HG02763 (cell line): ENCODE measurements around the gene HOXA7.

ENCODE experiments used
- ATAC-seq: cut with Tn5 transposase; IDR thresholded peaks from one replicate; pipeline ENCODE4 v1.9.1; 2021; ENCODE audit warnings: mild to moderate bottlenecking, moderate library complexity; ENCODE audit not compliant: unreplicated experiment

HOXA7 gene

DNA sequence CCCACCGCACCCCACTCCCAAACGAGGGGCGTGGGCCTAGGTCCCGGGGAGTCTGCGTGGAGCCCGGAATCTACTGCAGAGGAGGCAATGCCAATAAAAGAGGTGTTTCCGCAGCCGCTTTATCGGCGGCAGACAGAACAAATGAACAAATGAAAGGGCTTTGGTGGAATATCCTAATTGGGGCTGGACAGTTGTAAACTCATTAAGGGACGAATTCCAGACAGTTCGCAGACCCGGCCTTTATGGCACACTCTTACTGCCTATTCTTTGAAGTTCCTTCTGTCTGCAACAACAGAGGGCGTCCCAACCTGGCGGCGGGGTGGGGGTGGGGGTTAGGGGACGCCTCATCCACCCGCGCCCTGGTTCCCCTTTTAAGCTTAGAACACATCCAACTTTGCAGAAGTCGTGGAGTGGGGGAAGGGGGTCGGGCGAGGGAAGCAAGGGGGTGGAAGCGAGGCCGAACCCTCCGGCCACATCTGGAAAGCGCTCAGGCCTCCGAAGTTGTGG, 4.8 kb upstream of the HOXA7 start:
- ATAC-seq, result no peak

DNA sequence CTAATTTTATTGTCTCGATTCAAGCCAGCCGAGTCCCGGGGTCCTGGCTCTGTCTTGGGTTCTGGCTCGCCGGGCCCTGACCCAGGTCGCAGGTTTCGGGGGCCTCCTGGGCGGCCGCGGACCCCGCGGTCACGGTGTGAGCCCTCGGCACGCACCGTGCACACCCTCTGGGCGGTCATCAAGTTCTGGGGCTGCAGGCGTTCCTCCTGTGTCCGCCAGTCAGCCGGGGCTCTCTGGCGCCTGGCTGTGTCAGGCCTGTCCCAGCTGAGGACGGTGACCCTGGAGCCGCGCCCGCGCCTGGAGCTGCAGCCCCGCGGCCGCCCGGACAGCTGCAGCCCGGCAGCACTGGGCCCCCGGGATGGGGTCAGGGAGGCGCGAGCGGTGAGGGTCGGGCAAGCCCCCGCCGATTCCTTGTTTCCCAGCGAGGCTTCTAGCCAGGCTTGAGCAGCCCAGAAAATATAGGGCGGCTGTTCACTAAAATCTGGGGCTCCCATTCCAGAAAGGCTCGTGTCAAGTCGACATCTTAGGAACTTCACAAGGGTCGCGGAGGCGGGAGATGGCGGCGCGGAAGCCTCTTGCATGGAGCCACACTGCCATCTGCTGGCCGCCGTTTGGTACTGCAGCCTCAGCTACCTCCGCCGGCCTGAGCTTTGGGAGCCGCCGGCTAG, 4.2 kb upstream of the HOXA7 start:
- ATAC-seq, result peak; percentile 43

DNA sequence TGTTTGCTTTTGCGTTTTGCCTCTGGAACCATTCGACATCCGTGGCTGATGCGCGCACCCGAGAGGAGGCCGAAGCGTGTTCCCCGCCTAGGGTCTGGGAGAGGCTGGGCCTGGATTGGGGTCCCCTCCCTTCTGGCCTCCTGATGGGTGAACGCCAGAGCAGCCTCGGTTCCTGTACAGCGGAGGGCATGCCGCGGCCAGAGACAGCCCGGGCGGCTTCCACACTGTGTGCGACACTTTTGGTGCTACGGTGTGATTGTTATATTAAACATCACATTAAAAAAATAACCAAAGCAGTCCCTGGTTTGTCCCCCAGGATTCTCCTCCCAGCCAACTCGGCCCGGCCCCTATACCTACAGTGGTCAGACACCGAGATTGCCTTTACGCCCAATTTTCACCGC, 3.7 kb upstream of the HOXA7 start:
- no peak for ATAC-seq

DNA sequence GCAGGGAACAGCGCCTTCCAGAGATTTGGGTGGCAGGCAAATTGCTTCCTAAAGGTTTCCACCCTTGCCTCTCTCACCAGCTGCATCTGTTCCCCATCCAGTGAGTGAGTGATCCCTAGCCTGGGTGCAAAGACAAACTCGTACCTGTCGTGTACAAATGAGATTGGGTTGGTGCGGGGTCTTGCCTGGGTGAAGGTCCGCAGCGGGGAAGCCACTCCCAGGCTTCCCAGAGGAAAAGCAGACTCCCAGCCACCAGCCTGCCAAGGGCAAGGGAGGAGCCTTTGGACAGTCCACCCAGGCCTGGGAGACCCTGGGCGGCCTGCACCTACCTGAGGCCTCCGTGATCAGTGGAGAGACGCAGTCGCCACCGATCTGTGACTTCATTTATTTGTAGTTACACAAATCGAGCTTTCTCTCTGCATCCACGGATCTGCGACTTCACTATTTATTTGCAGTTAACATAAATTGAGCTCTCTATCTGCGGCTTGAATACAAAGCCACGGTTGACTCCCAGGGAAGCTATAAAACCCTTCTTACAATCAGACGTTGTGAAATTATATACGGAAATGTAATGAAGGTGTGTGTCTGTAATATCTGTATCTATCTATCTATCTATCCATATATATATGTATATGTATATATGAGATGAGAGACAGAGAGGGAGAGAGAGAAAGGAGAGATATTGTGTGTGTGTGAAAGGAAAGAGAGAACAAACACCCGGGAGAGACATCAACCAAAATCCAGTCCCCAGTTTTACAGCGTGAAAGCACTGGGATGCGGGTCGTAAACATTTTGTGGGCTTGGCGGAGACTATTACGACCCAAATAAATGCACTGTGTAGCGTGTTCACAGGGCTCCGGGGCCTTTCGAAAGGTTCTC, 3.0 kb upstream of the HOXA7 start:
- ATAC-seq, result no peak

DNA sequence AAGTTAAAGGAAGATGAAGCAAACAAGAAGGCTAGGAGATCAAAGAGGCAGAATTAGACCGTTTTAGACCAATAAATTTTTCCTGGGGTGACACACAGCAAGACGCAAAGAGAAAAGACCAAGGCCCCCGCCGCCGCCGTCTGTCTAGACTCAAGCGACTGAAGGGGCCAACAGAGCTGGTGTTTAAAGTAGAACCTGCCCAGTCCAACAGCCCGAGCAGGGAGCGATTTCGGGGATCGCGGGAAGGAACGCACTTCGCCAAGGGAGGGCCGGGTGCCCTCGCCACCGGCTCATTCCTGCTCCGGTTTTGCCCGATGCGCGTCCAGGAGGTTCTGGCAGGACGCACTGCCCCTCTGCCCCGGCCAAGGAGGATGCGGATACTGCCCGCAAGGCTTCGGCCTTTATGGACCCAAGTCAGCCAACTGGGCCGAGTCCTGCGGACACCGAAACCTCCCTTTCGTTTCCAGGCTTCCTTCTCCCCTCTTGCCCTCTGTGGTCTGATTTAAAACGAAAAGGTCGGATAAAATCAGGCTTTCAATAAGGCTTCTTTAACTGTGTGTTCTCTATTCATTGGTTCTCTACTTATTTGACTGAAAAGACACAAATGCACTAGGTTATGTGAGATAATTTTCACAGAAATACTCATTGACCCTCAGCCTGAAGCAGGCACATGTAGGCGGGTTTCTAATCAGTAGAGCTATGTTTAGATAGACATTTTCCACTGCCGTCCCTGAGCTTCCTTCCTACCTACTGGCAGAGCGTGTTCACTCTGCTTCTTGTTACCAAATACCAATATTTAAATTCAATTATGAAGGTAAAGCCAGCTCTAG, 2.2 kb upstream of the HOXA7 start:
- no peak for ATAC-seq

DNA sequence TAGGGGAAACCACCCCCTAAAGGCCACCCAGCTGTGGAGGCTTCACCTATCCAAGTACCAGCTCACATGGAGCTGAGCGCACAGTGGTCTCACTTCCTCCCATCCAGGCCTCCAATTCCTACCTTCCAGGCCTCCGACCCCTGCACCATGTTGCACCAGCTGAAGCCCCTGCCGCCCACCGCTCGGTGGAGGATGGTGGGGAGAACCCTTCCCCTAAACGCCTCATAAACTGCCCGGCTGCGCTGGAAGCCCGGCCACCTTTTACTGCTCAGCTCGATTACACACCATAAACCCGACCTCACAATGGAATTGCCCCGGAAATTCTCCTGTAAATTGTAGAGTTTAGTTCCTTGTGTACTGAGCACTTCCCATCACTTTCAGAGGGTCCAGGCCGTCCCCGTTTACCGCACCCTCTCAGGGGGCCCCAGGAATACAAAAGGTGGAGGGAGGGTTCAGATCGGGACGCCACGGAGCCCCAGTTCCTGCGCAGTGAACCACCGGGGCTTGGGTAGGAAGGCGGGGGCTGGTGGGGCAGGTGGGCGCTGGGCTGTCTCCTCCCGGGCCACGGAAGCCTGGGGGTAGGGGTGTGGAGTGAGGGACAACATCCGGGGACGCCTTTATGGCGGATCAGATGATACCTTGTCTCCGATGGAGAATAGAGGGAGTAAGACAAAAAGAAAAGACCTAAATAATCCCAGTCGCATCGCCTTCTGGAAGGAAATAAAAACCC, 1.4 kb upstream of the HOXA7 start:
- no peak for ATAC-seq

DNA sequence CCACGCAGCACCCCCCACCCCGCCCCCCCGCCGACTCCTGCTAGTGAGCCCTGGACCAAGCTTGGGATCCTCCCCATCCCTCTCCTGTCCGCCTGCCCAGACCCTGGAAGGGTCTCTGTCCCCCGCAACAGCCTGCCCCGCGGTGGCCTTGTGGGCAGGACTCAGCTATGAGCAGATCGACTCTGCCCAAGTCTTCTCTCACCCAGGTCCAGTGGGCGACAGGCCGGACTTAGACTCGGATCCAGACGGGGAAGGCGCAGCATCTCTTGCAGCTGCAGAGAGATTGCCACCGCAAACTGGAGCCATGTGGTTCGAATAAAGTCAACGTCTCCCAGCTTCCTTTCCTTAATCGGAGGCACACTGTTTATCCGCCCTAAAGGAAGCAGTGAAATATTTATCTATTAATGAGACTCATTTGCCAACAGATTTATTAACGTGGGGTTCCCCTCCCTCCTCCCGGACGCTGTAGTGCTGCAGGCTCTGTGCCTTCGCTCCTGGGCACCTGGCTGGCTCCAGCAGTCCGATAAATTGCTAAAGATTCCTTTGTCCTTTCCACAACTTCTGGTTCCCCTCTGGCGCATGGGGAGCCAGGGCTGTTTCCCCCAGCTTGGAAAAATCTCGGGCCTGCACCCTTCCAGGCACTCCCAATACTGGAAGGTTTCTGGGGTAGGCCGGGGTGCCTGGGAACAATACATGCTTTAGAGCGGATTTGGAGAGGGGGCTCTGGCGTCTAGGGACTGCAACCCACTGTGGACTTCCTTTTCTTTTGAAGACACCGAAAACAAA, 634 bp upstream of the HOXA7 start:
- ATAC-seq, result no peak

DNA sequence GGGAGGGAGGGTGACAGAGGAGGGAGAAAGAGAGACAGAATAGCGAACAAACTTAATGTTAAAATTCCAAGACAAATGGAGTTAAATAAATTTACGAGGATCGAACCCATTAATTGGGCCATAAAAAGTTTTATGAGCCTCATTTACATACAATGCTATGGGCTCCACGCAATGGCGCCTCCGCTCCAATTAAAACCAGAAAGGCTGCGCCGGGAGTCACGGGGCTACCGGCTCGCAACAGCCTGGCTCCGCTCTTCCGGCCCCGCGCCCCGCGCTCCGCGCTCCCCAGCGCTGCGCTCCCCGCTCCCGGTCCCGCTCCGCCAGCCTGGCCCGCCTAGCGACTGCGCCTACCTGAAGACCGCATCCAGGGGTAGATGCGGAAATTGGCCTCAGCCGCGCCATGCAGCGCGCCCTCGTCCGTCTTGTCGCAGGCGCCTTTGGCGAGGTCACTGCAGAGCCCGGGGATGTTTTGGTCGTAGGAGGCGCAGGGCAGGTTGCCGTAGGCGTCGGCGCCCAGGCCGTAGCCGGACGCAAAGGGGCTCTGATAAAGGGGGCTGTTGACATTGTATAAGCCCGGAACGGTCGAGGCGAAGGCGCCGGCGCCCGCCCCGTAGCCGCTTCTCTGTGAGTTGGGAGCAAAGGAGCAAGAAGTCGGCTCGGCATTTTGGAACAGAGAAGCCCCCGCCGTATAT, 513 bp downstream of the HOXA7 start:
- ATAC-seq, result no peak

DNA sequence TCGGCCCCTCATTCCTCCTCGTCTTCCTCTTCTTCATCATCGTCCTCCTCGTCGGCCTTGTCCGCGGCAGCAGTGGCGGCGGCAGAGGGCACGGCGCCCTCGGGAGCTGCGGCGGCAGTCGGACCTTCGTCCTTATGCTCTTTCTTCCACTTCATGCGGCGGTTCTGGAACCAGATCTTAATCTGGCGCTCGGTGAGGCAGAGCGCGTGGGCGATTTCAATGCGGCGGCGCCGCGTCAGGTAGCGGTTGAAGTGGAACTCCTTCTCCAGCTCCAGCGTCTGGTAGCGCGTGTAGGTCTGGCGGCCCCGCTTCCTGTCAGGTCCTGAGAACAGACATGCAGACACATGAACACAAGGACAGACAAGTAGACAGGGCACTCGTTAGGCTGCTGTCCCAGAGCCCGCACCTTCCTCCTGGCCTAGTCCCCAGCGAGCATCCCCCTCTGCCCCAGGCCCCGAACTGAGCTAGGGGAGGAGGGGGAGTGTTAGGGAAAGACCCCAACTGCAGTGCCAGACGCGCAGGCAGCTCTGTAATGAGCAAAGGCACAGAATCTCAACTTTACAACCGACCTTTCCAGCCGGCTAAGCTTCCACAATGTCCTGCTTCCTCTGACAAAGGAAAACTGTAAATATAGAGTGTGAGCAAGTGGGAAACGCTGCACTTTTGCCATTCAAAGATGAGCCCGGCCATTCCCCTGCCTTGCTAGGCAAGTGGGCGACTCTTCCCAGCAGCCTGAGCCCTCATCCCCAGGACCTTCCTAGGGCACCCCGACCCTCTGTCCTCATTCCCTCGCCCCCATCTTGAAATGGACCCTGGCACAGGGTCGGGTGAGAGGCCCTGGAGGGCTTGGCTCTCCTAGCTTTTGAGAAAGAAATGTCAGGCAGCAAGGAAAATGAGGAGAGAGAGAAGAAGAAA, 1.3 kb downstream of the HOXA7 start:
- no peak for ATAC-seq

DNA sequence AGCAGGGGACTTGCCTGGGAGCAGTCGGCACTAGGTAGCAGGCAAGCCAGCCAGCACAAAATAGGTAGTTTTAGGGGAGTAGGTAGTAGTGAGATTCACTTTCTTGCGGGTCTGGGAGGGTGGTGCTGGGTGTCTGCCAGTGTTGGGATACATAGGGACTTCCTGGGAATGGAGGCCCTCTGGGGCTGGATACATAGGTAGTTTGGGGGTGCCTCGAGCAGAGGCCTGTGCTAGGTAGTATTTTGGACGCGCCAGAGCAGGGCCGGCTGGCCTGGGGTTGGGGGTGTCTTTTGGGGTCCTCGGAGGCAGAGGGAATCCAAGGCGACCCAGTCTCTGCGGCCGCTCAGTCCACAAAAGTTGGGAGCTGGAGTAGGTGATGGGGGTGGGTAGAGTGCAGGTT, 2.1 kb downstream of the HOXA7 start:
- ATAC-seq, result no peak

DNA sequence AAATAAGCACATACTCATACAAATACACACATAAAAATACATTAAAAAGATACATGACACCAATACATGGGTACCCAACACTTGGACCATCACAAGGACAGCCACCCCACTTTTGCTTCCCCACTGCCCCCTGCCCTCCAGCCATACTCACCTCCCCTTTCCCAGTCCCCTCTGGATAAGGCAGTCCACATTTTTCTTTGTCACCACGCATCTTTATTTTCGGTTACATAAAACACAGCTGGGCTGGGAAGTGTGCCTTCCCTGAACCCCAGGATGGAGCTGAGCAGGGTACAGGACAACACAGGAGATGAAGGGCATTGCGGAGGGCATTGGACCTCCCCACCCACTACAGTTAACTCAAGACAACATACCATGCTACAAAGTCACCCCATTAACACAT, 2.9 kb downstream of the HOXA7 start:
- ATAC-seq, result no peak

DNA sequence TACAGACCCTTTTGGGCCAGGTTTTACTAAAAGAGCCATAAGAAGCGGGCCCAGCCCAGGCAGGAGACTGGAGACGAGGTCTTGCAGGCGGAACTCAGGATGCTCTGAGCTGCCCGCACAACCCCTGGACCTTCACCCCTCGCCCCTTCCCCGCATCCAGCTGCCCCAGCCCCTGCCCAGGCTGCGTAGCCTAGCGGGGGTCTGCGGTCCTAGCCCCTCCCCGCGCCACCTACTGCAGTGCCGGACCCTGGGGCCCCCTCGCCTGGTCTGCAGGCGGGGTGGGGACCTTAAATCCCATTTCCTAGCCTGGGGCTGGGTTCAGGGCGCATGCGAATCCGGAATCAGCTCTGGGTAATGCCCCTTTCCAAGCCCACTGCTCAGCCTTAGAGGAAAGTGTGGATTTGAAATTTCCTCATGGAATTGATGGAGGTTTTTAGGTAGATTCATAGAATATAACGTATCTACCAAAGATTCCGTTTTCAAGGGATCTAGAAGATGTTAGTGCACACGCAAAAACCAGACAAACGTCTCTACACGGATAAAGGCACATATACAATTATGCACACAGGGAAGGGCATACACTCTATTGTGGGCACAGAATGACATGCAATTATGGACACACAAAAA, 3.5 kb downstream of the HOXA7 start:
- no peak for ATAC-seq

DNA sequence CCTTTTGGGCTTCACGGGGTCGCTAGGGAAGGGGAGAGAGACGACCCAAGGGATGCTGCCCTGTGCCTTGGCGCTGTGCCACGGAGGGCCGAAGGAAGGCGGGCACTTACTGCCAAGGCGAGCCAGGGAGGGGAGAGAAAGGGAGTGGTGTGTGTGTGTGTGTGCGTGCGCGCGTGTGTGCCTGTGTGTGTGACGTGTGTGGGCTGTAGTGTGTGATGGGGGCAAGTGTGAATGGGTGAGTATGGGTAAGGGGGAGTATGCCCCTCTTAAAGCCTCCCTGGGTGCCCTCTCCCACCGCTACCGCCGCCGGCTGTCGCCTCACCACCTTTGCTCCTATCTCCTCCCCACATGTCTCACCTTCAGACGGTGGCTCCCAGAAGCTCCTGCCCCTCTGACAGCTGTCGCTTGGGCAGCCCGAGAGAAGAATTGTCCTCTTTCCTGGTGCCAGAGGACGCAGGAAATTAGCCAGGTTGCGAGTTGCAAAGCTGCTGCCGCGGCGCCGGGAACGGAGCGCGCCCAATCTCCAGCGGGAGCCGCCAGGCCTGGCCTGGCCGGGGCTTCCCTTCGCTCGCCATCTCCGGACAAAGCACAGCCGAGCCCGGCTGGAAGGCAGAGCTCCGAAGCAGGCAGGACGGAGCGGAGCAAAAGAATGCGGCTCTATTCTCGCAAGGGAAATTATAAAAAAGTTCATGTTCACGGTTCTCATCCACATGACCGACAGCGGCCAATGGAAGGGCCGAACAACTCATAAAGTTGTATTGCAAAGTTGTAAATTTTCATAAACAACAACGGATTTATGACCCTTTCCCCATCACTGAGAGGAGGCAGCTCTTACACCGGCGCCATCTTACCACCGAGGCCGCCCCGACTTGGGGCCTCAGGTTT, 4.3 kb downstream of the HOXA7 start, which contains the start of gene HOXA3:
Gene HOXA3 (minus strand): TSS at position 653 of the 885 bp plus-strand sequence. CDS start 41,943 bp downstream, outside the sequence.
- ATAC-seq, result no peak

DNA sequence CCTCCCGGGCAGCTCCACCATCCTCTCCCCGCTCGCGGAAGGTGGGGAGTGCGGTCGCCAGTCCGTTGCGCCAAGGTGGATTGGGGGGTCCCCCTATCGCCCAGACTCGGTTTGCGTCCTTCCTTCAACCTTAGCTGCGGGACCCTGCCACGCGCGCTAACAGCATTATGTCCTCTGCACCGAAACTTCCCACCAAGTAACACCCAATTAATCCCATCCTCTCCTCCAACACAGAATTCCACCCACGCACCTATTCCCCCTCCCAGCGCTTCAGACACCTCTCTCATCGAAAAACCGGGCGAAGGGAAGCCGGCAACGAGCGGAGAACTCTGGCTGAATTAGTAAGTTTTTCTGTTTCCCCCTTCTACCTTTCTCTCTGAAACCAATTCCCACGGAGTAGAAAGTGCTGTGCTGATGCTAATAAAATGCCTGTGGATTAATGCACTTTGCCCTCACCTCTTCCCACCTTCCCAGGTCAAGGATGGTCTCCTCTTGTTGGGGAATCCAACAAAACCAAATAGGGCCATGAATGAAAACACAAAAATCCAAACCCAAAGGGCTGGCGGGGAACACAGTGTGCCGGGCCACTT, 5.0 kb downstream of the HOXA7 start:
- no peak for ATAC-seq

DNA sequence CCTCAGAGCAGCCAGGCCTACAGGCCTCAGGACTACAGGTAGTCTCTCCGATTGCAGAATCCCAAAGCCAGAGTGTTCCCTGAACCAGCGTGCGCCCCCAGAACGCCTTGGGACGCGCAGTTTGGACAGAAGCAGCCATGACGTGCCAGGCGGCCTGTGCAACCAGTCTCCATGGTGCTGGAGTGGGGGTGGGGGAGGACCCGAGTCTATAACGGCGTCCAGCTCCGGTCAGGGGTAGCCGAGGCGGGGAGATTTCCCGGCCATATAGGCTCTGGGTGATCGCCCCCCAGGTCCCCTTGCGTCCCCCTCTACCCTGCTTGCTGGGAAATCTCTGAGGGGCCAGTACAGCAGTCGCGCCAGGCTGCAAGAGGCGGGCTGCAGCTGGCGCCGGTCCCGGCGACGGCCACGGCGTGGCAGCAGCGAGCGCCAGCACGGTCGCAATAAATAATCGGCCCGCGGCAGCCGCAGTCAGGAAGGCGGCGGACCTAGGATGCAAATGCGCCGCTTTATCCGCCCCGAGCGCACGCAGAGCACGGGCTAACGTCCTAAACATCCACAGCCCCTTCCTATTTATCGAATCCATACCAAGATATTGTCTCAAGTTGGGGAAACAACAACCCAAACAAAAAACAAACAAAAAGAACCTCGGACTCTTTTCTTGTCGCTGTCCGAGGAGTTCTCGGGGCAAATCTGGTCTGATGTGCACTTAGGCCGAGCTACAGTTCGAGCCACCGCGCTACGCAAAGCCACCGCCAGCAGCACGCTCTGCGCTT, 5.7 kb downstream of the HOXA7 start:
- peak; percentile 78 for ATAC-seq
